ENCODE results near the gene EFL1.
"Not testable (repeated sequence)": the region's sequence is repeated elsewhere in the genome, so short reads cannot be mapped to it uniquely, and the experiment has no call there.

The EFL1 gene

DNA sequence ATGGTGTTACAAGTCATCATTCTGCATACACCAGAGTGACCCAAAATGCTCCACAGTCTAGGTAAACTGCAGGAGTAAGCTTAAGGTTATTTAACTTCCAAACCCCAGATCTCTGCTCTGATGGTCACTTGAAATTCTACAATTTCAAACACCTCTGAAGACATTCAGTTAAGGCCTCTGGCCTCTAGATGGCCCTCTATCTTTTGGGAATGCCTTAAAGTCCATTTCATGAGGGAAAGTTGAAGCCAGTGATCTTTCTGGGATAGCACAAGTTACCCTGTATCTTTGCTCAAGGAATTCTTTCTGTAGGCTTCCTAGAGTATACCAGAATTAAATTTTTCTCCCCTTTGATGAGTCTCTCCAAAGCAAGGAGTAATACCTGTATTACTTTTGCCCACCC, 18.7 kb upstream of the EFL1 start:
- not testable (repeated sequence) for H3K36me3 ChIP-seq (ENCODE audit: control insufficient read depth, insufficient read depth, low read length); H3K27me3 ChIP-seq (replicated peaks; ENCODE audit: control insufficient read depth, insufficient read depth, low read length); DNase-seq (ENCODE audit: extremely low read depth, insufficient read length); H3K4me3 ChIP-seq (replicated peaks; ENCODE audit: low read depth, low read length)
- TF ChIP-seq, protein P1, sequence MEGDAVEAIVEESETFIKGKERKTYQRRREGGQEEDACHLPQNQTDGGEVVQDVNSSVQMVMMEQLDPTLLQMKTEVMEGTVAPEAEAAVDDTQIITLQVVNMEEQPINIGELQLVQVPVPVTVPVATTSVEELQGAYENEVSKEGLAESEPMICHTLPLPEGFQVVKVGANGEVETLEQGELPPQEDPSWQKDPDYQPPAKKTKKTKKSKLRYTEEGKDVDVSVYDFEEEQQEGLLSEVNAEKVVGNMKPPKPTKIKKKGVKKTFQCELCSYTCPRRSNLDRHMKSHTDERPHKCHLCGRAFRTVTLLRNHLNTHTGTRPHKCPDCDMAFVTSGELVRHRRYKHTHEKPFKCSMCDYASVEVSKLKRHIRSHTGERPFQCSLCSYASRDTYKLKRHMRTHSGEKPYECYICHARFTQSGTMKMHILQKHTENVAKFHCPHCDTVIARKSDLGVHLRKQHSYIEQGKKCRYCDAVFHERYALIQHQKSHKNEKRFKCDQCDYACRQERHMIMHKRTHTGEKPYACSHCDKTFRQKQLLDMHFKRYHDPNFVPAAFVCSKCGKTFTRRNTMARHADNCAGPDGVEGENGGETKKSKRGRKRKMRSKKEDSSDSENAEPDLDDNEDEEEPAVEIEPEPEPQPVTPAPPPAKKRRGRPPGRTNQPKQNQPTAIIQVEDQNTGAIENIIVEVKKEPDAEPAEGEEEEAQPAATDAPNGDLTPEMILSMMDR (IDR thresholded peaks at IDR 0.05; ENCODE audit: insufficient read depth, low read length, poor library complexity, severe bottlenecking): peak; percentile 32

DNA sequence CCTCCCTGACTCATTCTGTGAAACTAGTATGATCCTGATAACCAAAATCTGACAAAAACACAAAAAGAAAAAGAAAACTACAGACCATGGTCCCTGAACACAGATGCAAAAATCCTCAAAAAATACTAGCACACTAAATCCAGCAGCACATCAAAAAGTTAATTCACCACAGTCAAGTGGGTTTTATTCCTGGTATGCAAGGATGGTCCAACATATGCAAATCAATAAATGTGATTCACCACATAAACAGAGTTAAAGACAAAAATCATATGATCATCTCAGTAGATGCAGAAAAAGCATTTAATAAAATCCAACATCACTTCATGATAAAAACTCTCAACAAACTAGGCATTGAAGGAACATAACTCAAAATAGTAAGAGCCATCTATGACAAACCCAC, 12.9 kb upstream of the EFL1 start:
- Histone ChIP-seq H3K27me3 (replicated peaks; ENCODE audit: control insufficient read depth, insufficient read depth, low read length) (no peaks in the 10 kb centered on the region), H3K36me3 (ENCODE audit: control insufficient read depth, insufficient read depth, low read length) (no peaks in the 10 kb centered on the region), H3K4me3 (replicated peaks; ENCODE audit: low read depth, low read length) (no peak overlapping the region)
- TF ChIP-seq, protein P1 (IDR thresholded peaks at IDR 0.05; ENCODE audit: insufficient read depth, low read length, poor library complexity, severe bottlenecking): no peak
- DNase-seq (ENCODE audit: extremely low read depth, insufficient read length): no peak

DNA sequence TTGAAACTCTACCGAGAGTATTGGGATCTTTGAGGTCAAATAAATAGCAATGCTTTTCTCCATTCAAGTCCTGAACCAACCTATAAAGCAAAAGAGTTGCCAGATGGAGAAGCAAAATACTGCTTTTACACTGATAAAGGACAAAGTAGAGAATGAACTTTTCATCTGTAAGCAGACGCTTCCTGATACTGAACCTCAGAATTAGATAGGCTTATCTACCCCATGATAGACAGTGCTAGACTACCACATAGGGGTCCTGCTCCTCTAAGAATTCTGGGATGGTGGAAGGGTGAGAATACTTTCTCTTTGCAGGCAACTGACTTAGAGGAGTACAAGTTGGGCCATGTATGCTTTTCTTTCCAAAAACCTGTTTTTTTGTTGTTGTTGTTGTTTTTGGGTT, 9.6 kb upstream of the EFL1 start:
- TF ChIP-seq, protein P1 (IDR thresholded peaks at IDR 0.05; ENCODE audit: insufficient read depth, low read length, poor library complexity, severe bottlenecking): no peak
- H3K4me3 ChIP-seq (replicated peaks; ENCODE audit: low read depth, low read length): no peak overlapping the region
- DNase-seq (ENCODE audit: extremely low read depth, insufficient read length): no peak
- no peaks in the 10 kb centered on the region for H3K27me3 ChIP-seq (replicated peaks; ENCODE audit: control insufficient read depth, insufficient read depth, low read length)
- no peaks in the 10 kb centered on the region for H3K36me3 ChIP-seq (ENCODE audit: control insufficient read depth, insufficient read depth, low read length)

DNA sequence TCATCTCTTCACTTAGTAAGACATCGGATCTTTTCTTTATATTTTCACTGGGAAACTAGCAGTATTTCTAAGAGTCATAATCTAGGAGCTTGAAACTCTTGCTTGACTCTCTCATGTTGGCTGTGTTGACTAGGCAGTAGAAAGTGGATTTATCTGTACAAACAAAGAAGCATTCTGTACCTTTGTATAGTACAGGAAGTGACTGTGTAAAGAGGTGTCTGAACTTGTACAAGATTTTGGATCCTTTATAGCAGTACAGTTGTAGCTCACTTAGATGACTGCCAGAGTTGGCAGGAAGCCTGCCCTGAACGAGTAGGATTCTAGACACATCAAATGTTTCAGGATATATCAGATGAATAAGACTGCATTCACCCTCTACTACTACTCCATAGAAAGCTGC, 5.9 kb upstream of the EFL1 start:
- H3K4me3 ChIP-seq (replicated peaks; ENCODE audit: low read depth, low read length); DNase-seq (ENCODE audit: extremely low read depth, insufficient read length); H3K36me3 ChIP-seq (ENCODE audit: control insufficient read depth, insufficient read depth, low read length); H3K27me3 ChIP-seq (replicated peaks; ENCODE audit: control insufficient read depth, insufficient read depth, low read length): not testable (repeated sequence)

DNA sequence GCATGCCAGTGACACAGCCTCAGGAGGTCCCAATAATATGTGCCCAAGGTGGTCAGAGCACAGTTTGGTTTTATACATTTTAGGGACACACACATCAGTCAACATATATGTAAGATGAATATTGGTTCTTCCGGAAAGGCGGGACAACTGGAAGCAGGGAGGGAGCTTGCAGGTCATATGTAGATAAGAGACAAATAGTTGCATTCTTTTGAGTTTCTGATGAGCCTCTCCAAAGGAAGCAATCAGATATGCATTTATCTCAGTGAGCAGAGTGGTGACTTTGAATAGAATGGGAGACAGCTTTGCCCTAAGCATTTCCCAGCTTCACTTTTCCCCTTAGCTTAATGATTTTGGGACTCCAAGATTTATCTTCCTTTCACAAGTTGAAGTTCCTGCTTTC, 4.6 kb upstream of the EFL1 start:
- not testable (repeated sequence) for H3K36me3 ChIP-seq (ENCODE audit: control insufficient read depth, insufficient read depth, low read length); H3K27me3 ChIP-seq (replicated peaks; ENCODE audit: control insufficient read depth, insufficient read depth, low read length); DNase-seq (ENCODE audit: extremely low read depth, insufficient read length); H3K4me3 ChIP-seq (replicated peaks; ENCODE audit: low read depth, low read length)

DNA sequence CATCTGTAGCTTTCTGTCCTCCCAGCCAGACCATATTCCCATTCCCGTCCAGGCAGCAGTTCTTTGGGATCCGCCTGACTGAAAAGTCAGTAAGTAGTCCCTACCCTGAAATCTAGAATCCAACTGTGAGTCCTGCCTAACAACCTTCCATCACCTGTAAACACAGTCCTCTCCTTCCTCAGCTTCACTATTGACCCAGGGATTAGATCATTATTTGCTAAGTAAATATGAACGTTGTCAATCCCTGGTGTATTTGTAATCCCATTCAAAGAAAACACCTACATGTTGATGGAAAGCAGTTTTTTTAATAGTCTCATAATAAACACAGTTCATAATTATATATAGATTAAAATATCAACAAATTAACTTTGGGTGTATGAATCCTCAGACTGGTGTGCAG, 816 bp upstream of the EFL1 start:
- Histone ChIP-seq H3K36me3 (ENCODE audit: control insufficient read depth, insufficient read depth, low read length) (no peaks in the 10 kb centered on the region; the same call in 1 of the 2 replicates), H3K27me3 (replicated peaks; ENCODE audit: control insufficient read depth, insufficient read depth, low read length) (no peaks in the 10 kb centered on the region), H3K4me3 (replicated peaks; ENCODE audit: low read depth, low read length) (peak overlapping the region; percentile 83)
- TF ChIP-seq, protein P1 (IDR thresholded peaks at IDR 0.05; ENCODE audit: insufficient read depth, low read length, poor library complexity, severe bottlenecking): no peak
- DNase-seq (ENCODE audit: extremely low read depth, insufficient read length): no peak

DNA sequence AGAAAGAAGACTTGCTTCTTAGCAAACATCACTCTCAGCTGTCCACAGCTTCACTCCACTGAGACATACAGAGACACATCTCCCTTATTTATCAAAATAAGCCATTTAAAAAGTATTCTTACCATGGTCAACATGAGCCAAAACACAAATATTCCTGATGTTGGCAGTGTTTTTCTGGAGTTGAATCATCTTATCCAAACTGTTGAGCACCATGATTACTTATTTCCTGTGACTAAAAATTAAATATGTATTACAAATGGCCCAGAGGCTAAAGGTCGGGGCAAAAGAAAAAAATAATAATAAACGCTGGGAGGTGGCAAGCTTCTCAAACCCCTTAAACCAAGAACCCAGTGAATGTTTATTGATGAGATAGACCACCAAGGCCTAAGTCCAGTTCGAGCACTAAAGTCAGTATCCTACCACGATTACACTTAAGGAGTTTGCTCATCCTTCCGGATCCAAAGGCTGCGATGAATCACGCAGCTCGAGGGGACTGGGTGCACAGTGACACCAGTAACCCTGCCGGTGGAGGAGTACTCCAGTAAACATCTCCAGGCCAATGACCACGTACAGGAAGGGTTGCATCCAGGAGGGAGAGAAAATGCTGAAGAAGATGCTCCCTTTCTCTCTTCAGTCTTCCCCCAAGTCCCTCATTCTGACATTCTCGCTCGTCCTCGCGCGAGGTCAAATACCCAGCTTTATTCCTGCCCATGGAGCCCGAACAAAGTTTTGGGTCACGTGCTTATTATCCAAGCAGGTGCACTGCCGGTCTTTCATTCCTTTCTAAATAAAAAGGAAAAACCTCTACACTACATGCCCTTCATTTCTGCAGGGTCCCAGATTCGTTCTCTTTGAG, 740 bp downstream of the EFL1 start:
- peak; percentile 18 for DNase-seq (ENCODE audit: extremely low read depth, insufficient read length)
- H3K27me3 ChIP-seq (replicated peaks; ENCODE audit: control insufficient read depth, insufficient read depth, low read length); H3K36me3 ChIP-seq (ENCODE audit: control insufficient read depth, insufficient read depth, low read length): not testable (repeated sequence)
- peak overlapping the region; percentile 83 for H3K4me3 ChIP-seq (replicated peaks; ENCODE audit: low read depth, low read length)

DNA sequence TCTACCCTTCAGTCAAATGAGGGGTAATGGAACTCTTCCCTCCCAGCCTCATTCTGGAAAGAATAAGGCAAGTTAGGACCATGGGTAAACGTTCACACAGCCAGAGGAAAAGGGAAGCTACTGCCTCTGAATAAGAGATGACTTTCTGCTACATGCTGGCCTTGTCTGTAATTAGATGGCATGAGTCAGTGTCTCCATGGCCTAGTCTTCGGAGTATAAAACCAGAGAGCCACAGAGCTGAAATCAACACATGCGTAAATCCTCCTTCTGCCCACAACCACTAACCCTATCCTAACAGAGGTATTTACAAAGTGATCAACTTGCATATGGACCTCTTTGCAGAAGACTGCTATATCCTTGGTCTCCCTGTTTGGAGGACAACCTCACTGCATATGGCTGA, 14.3 kb downstream of the EFL1 start:
- not testable (repeated sequence) for DNase-seq (ENCODE audit: extremely low read depth, insufficient read length); H3K4me3 ChIP-seq (replicated peaks; ENCODE audit: low read depth, low read length); H3K36me3 ChIP-seq (ENCODE audit: control insufficient read depth, insufficient read depth, low read length); H3K27me3 ChIP-seq (replicated peaks; ENCODE audit: control insufficient read depth, insufficient read depth, low read length)

DNA sequence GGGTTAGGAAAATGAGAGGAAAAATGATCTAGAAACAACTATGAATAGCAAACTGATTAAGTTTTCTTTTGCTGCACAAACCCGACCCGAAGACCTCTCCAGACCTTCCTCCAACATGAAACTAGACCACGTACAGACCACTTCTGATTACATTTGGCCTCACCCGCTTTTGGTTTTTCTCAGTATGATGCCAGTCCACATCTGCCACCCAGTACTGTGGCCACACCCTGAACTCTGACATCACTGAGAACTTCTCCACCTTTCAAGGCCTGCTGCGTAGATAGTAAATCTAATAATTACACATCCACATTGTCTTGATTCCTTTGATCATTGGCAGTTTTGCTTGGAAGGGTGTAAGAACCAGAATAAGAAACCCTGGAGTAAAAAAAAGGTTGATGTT, 16.6 kb downstream of the EFL1 start:
- not testable (repeated sequence) for H3K4me3 ChIP-seq (replicated peaks; ENCODE audit: low read depth, low read length); H3K27me3 ChIP-seq (replicated peaks; ENCODE audit: control insufficient read depth, insufficient read depth, low read length); DNase-seq (ENCODE audit: extremely low read depth, insufficient read length); H3K36me3 ChIP-seq (ENCODE audit: control insufficient read depth, insufficient read depth, low read length)

DNA sequence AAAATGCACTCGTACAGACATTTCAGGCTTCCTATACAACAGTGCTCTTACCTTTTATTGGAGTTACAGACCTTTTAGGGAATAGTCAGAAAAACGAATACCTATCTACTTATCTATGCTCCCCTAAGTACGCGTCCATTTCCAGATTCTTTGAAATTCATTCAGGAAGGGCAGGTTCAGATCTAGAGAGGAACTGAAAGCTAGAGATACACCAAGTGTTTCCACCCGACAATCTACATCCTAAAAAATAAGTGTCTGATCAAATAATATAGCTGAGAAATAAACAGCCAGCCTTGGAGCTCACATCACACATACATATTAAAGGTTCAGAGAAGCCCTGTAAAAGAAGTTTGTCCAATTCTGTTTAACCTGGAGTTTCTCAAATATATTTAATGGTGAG, 18.9 kb downstream of the EFL1 start:
- not testable (repeated sequence) for H3K4me3 ChIP-seq (replicated peaks; ENCODE audit: low read depth, low read length); DNase-seq (ENCODE audit: extremely low read depth, insufficient read length); H3K36me3 ChIP-seq (ENCODE audit: control insufficient read depth, insufficient read depth, low read length); H3K27me3 ChIP-seq (replicated peaks; ENCODE audit: control insufficient read depth, insufficient read depth, low read length)

Data from GM06990 (cell line).